ENCODE data around the gene TBX6. TPM values are rescaled to one million over a fixed set of nuclear protein-coding genes. Genes with fewer than 3 reads are reported as not detected.

TBX6 gene
- total and polyA plus RNA-seq, 9 donors = 0.18 to 1.3 (median 0.51) TPM

GRCh38 chr16:30095166-30096078 lies 3.7 kb upstream of the TBX6 start:
- H3K27ac ChIP-seq (ENCODE audit: low read length) = peak overlapping the region; percentile 77

GRCh38 chr16:30094541-30095165 lies 2.9 kb upstream of the TBX6 start:
- Histone ChIP-seq H3K27me3 (ENCODE audit: control insufficient read depth, insufficient read depth, low read length) (no peaks in the 10 kb centered on the region), H3K27ac (ENCODE audit: low read length) (peak overlapping the region; percentile 77), H3K36me3 (ENCODE audit: control insufficient read depth, insufficient read depth, low read length) (peaks cover 11% of the 10 kb centered on the region), H3K9me3 (replicated peaks; ENCODE audit: control insufficient read depth, low read depth, low read length) (peaks cover 16% of the 10 kb centered on the region), H3K4me3 (ENCODE audit: low read length) (no peak overlapping the region), H3K4me1 (ENCODE audit: control insufficient read depth, insufficient read depth, low read length) (peaks cover 38% of the 10 kb centered on the region)
- no peak for DNase-seq
- 73% methylated on average over 10 of the region's 11 CpGs for WGBS (ENCODE audit: insufficient coverage)

More at GRCh38 chr16:30095166-30096078, 3.7 kb upstream of the TBX6 start:
- Histone ChIP-seq H3K27me3 (ENCODE audit: control insufficient read depth, insufficient read depth, low read length) (no peaks in the 10 kb centered on the region), H3K9me3 (replicated peaks; ENCODE audit: control insufficient read depth, low read depth, low read length) (peaks cover 16% of the 10 kb centered on the region), H3K4me1 (ENCODE audit: control insufficient read depth, insufficient read depth, low read length) (peaks cover 37% of the 10 kb centered on the region), H3K4me3 (ENCODE audit: low read length) (peak overlapping the region; percentile 53), H3K36me3 (ENCODE audit: control insufficient read depth, insufficient read depth, low read length) (peaks cover 11% of the 10 kb centered on the region)
- 28% methylated on average over 36 of the region's 47 CpGs for WGBS (ENCODE audit: insufficient coverage)
- DNase-seq = peak; percentile 40

GRCh38 chr16:30092373-30093010 lies 768 bp upstream of the TBX6 start:
- 5% methylated on average over 4 of the region's 22 CpGs for WGBS (ENCODE audit: insufficient coverage)
- peak overlapping the region; percentile 88 for H3K27ac ChIP-seq (ENCODE audit: low read length)
- H3K4me1 ChIP-seq (ENCODE audit: control insufficient read depth, insufficient read depth, low read length) = peaks cover 38% of the 10 kb centered on the region
- peaks cover 11% of the 10 kb centered on the region for H3K36me3 ChIP-seq (ENCODE audit: control insufficient read depth, insufficient read depth, low read length)
- peaks cover 10% of the 10 kb centered on the region for H3K9me3 ChIP-seq (replicated peaks; ENCODE audit: control insufficient read depth, low read depth, low read length)
- H3K27me3 ChIP-seq (ENCODE audit: control insufficient read depth, insufficient read depth, low read length) = no peaks in the 10 kb centered on the region
- peak; percentile 86 for DNase-seq
- H3K4me3 ChIP-seq (ENCODE audit: low read length) = peak overlapping the region; percentile 63

- 54% methylated on average over 16 of the region's 26 CpGs for WGBS (ENCODE audit: insufficient coverage)
- Histone ChIP-seq H3K9me3 (replicated peaks; ENCODE audit: control insufficient read depth, low read depth, low read length) (no peaks in the 10 kb centered on the region), H3K4me3 (ENCODE audit: low read length) (no peak overlapping the region), H3K27ac (ENCODE audit: low read length) (no peak overlapping the region), H3K27me3 (ENCODE audit: control insufficient read depth, insufficient read depth, low read length) (no peaks in the 10 kb centered on the region), H3K36me3 (ENCODE audit: control insufficient read depth, insufficient read depth, low read length) (peaks cover 19% of the 10 kb centered on the region), H3K4me1 (ENCODE audit: control insufficient read depth, insufficient read depth, low read length) (peaks cover 34% of the 10 kb centered on the region)
- no peak for DNase-seq
Measured at GRCh38 chr16:30090610-30091331, 953 bp downstream of the TBX6 start.

GRCh38 chr16:30088832-30089624 lies 2.7 kb downstream of the TBX6 start:
- H3K4me3 ChIP-seq (ENCODE audit: low read length) = no peak overlapping the region
- no peak overlapping the region for H3K27ac ChIP-seq (ENCODE audit: low read length)
- H3K27me3 ChIP-seq (ENCODE audit: control insufficient read depth, insufficient read depth, low read length) = no peaks in the 10 kb centered on the region
- H3K36me3 ChIP-seq (ENCODE audit: control insufficient read depth, insufficient read depth, low read length) = peaks cover 29% of the 10 kb centered on the region
- WGBS (ENCODE audit: insufficient coverage) = 60% methylated on average over 19 of the region's 22 CpGs
- no peaks in the 10 kb centered on the region for H3K9me3 ChIP-seq (replicated peaks; ENCODE audit: control insufficient read depth, low read depth, low read length)
- peaks cover 21% of the 10 kb centered on the region for H3K4me1 ChIP-seq (ENCODE audit: control insufficient read depth, insufficient read depth, low read length)
- DNase-seq = no peak

GRCh38 chr16:30088237-30088831 lies 3.4 kb downstream of the TBX6 start:
- peaks cover 21% of the 10 kb centered on the region for H3K4me1 ChIP-seq (ENCODE audit: control insufficient read depth, insufficient read depth, low read length)
- no peaks in the 10 kb centered on the region for H3K27me3 ChIP-seq (ENCODE audit: control insufficient read depth, insufficient read depth, low read length)
- DNase-seq = no peak
- H3K9me3 ChIP-seq (replicated peaks; ENCODE audit: control insufficient read depth, low read depth, low read length) = no peaks in the 10 kb centered on the region
- no peak overlapping the region for H3K4me3 ChIP-seq (ENCODE audit: low read length)
- H3K36me3 ChIP-seq (ENCODE audit: control insufficient read depth, insufficient read depth, low read length) = peaks cover 32% of the 10 kb centered on the region
- 74% methylated on average over 6 of the region's 10 CpGs for WGBS (ENCODE audit: insufficient coverage)
- H3K27ac ChIP-seq (ENCODE audit: low read length) = no peak overlapping the region

GRCh38 chr16:30087181-30087898 lies 4.4 kb downstream of the TBX6 start:
- DNase-seq = peak; percentile 49
- H3K27ac ChIP-seq (ENCODE audit: low read length) = no peak overlapping the region
- H3K9me3 ChIP-seq (replicated peaks; ENCODE audit: control insufficient read depth, low read depth, low read length) = no peaks in the 10 kb centered on the region
- H3K27me3 ChIP-seq (ENCODE audit: control insufficient read depth, insufficient read depth, low read length) = no peaks in the 10 kb centered on the region
- H3K36me3 ChIP-seq (ENCODE audit: control insufficient read depth, insufficient read depth, low read length) = peaks cover 42% of the 10 kb centered on the region
- 84% methylated on average over 8 of the region's 11 CpGs for WGBS (ENCODE audit: insufficient coverage)
- H3K4me1 ChIP-seq (ENCODE audit: control insufficient read depth, insufficient read depth, low read length) = peaks cover 17% of the 10 kb centered on the region
- no peak overlapping the region for H3K4me3 ChIP-seq (ENCODE audit: low read length)

GRCh38 chr16:30086291-30087140 lies 5.2 kb downstream of the TBX6 start:
- Histone ChIP-seq H3K36me3 (ENCODE audit: control insufficient read depth, insufficient read depth, low read length) (peaks cover 47% of the 10 kb centered on the region), H3K9me3 (replicated peaks; ENCODE audit: control insufficient read depth, low read depth, low read length) (no peaks in the 10 kb centered on the region), H3K27ac (ENCODE audit: low read length) (no peak overlapping the region), H3K27me3 (ENCODE audit: control insufficient read depth, insufficient read depth, low read length) (no peaks in the 10 kb centered on the region), H3K4me1 (ENCODE audit: control insufficient read depth, insufficient read depth, low read length) (peaks cover 11% of the 10 kb centered on the region), H3K4me3 (ENCODE audit: low read length) (no peak overlapping the region)
- no peak for DNase-seq
- 59% methylated on average over 17 of the region's 27 CpGs for WGBS (ENCODE audit: insufficient coverage)

Measured in muscle of leg (tissue), 11 donors.